ENCODE measurements around the gene SMCO3.
"Not testable (repeated sequence)": the region's sequence is repeated elsewhere in the genome, so short reads cannot be mapped to it uniquely, and the experiment has no call there.

Gene SMCO3

DNA sequence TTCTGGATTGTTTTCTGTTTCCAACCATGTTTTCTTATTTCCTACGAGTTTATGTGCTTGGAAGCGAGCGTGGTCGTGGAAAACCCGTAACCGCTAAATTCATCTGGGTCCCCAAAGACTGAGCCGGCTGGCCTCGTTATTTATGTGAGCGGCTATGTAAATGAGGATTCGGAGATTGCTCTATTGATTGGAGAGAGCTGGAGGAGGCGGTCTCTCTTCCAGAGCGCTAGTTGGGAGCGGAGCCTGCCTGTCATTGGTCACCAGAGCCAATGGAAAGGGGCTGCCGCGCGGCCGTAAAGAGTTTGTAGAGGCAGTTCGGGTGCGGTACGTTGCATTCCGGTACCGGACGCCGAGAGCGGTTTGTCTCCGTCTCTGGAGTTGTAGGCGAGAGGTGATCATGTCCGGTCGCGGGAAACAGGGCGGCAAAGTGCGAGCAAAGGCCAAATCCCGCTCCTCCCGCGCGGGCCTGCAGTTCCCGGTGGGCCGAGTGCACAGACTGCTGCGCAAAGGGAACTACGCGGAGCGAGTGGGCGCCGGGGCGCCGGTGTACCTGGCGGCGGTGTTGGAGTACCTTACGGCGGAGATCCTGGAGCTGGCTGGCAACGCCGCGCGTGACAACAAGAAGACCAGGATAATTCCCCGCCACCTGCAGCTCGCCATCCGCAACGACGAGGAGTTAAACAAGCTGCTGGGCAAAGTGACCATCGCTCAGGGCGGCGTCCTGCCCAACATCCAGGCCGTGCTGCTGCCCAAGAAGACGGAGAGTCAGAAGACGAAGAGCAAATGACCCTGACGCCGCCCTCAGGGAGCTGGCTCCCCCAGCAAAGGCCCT lies 39.7 kb downstream of the SMCO3 start:
- peak; percentile 81 to 84 for DNase-seq

DNA sequence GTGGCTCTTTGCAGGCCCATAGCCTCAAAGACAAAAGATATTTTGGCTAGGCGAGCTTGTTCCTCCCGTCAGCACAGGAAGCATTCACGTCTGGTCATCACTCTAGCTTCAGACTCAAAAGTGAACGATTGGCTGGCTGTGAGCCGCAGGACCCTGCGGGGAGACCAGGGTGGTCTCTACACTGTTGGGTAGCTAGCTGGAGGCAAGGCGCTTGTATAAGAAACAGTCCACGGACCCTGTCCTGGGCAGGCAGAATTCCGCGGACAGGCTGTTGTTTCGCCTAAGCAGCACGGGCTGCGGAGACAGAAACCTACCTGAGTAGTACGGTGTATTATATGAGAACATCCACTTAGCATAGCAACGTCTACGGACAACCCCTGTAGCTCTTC lies 40.3 kb downstream of the SMCO3 start:
- DNase-seq = no peak

DNA sequence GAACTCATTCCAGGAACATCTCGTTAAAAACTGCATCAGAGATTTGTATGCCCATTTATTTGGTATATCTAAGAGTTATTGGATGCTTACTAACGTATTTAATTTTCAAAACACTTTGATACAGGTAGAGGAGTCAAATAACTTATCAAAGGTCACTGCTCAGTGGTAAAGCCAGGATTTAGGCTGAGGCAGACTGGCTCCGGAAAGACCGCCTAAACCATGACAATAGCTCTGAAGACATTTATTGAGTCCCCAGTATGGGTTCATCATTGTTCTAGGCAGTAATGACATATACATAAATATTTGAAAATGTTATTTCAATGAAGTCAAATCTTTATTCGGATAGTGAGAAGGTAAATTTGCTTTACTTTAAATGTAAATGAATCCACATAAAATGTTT lies 41.0 kb downstream of the SMCO3 start:
- no peak for DNase-seq

DNA sequence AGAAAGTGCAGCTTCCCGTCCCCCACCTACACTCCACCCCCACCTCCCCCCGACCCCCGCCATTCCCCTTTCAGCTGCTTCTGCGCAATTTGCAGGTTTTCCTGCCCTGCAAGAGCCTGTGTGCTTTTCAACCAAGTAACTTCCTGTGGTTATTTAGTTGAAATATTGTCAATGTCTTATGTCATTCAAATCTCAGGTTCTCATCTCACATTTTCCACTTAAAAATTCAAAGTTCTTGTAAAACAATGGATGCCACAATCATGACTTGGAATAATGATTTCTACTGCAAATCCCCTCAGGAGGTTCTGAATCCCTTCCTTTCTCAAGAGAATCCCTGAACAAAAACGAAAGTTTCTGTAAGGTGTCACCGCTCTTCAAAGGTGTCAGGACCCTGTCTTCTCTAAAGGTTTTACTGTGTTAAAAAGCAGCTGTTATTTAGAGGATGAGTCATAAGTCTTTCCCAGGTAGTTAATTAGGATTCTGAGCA lies 42.3 kb downstream of the SMCO3 start:
- peak; percentile 29 to 39 for DNase-seq

DNA sequence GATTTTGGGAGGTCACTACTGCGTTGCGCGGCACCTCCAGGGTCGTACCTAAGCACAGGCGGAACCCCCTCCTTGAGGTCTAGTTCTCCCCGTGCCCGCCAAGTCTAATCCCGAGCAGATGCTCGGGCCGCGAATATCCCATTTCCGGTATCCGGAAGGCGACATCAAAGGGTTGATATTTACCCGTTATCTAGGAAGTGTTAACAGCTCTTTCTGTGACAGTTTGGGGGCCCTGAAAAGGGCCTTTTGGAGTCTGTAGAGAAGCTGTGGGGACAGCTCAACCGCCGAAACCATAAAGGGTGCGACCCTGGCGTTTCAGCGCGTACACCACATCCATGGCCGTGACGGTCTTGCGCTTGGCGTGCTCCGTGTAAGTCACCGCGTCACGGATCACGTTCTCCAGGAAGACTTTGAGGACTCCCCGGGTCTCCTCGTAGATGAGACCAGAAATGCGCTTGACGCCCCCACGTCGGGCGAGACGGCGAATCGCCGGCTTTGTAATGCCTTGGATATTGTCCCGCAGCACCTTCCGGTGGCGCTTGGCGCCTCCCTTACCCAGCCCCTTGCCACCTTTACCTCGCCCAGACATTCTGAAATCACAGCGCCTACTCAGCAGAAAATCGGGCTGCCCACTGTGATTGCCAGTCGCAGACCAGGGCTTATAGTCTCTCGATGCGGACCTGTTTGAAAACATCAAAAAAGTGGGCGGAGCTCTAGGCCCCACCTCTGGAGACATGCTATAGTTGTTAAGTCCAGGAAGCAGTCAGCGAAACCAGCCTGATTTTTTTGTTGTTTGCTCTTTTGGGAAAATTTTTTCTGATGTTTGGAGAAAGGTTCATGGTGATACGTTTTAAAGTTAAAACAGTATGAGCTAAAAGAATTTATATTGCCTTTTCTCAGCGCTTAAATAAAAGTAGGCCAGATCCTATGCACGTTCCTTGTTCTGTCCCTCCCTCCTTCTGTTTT lies 43.2 kb downstream of the SMCO3 start:
- DNase-seq = peak; percentile 92 to 94

DNA sequence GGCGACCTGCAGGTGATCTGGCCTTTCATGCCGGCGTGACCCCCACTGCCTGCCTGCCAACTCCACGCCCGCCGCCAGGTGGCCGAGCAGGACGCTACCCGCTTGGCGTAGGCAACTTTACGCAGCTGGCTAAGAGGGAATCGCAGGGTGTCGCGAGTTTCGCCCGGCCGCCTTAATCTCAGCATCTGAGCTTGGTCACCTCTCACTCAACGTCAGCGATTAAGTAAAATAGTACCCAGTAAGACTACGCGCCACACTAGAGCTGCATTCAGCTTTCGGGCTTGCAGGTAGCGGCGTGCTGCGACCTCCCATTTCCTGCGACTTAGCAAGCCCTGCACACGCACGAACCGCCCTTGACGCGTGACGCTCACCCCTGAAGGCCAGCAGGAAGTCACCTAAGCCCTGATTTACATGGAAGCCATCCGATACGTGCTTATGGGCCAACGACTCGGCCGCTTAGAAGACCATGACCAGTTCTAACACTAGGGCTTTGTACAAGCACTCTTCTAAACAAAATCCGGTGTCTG lies 44.0 kb downstream of the SMCO3 start:
- peak; percentile 82 to 83 for DNase-seq

DNA sequence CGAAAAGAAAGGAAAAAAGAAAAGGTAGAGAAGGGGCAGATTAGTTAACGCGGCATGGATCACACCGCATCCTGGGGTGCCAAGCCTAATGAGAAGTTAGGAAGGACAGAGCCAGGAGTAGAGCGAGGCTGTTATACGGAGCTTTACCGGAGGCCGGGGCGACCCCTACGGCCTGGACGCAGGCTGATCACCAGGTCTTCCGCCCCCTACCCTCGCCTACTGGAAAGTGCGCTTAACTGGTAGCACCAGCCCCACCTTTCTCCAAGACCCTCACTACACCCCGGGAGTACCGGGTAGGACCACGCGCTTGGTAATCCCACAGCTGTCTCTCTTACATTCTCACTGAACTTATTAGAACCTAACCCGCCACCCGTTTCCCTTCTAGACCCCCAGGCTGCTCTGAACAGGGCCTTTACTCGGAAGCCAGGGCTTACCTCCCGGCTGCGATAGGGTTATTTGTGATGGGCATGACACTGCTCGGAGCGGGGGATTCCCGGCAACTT lies 44.5 kb downstream of the SMCO3 start:
- no peak for DNase-seq

DNA sequence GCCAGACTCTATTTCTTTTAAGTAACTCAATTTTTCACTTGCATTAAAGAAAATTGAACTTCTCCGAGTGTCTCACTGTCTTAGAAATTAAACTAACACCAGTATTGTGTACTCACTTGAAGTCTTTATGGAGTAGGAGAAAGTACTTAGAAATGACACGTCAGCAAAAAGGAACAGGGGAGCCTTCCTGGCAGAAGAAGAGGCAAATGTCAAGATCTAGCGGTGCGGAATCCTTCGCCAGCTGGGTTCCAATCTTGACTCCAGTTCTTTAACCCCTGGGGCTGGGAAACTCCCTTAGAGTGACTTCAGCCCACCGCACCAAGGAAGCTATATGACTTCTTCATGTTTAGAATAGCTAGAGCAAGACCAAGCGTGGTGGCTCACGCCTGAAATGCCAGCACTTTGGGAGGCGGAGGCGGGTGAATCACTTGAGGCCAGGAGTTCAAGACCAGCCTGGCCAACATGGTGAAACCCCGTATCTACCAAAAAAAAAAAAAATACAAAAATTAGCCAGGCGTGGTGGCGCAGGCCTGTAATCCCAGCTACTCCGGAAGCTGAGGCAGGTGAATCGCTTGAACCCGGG lies 45.1 kb downstream of the SMCO3 start:
- DNase-seq = peak; percentile 18 to 21

DNA sequence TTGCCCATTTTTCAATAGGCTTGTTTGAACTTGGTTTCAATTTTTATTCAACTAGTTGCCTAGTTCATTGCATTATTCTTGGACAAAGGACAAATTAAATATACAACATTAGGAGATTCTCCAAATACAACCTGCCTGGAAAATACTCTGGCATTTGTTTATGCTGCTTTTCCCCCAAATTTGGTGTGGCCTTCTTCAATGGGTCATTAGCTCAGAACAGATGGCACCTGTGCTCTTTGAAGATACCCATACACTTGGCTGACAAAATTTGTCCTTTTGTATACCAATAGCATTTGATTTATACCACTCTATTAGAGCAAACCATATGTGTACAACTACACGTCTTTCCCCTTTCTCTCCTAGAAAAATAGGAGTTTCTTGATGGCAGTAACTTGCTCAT lies 46.4 kb downstream of the SMCO3 start:
- DNase-seq = no peak

DNA sequence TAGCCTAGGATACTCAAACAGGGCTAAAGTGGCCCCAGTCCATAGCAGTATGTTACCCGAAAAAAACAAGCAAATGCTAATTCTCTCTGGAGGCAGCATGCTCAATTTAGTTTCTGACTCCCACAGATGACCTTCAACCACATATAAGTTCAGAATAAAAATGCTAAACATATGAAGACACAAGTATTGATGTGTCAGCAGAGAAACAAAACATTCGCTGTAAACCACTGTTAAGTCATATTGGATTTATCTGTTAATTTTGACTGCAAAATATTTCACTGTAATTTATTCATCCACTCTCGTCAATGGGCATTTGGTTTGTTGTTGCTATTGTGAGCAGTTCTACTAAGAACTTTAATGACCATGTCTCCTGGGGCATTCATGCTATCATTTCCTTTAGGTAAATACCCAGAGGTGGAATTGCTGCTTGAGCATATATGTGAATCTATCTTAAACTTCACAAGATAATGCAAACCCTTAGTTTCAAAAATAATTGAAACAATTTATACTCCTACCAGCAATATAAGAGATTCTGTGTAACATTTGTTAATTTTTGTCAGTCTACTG lies 47.2 kb downstream of the SMCO3 start:
- no peak for DNase-seq

DNA sequence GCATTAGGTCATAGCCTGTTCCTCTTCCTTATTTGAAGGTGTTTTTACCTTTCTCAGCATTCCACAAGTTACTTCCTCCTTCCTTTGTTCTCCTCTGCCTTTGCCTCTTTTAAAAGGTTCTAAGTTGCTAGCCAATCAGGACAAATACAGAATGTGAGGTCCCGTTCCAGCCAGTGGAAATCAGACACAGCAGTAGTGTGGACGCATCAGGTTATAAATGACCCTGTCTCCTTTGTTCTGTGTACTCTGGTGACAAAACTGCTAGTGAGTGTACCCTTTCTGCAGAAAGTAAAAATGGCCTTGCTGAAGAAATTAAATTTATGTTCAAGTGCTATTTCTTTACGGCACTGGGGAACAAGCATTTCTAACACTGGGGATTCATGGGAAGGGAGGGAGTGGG lies 48.0 kb downstream of the SMCO3 start:
- DNase-seq = not testable (repeated sequence)

DNA sequence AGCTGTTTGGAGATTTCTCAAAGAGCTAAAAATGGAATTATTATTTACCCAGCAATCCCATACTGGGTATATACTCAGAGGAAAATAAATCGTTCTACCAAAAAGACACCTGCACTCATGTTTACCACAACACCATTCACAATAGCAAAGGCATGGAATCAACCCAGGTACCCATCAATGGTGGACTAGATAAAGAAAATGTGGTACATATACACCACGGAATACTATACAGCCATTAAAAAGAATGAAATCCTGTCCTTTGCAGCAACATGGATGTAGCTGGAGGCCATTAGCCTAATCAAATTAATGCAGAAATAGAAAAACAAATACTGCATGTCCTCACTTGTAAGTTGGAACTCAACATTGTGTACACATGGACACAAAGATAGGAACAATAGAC lies 48.6 kb downstream of the SMCO3 start:
- DNase-seq = no peak

DNA sequence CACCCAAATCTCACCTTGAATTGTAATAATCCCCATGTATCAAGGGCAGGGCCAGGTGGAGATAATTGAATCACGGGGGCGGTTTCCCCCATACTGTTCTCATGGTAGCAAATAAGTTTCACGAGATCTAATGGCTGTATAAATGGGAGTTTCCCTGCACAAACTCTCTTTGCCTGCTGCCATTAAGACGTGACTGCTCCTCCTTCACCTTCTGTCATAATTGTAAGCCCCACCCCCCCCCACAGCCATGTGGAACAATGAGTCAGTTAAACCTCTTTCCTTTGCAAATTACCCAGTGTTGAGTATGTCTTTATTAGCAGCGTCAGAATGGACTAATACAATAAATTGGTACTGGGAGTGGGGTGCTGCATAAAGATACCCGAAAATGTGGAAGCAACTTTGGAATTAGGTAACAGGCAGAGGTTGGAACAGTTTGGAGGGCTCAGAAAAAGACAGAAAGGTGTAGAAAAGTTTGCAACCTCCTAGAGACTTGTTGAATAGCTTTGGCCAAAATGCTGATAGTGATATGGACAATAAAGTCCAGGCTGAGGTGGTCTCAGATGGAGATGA lies 54.2 kb downstream of the SMCO3 start:
- not testable (repeated sequence) for DNase-seq

DNA sequence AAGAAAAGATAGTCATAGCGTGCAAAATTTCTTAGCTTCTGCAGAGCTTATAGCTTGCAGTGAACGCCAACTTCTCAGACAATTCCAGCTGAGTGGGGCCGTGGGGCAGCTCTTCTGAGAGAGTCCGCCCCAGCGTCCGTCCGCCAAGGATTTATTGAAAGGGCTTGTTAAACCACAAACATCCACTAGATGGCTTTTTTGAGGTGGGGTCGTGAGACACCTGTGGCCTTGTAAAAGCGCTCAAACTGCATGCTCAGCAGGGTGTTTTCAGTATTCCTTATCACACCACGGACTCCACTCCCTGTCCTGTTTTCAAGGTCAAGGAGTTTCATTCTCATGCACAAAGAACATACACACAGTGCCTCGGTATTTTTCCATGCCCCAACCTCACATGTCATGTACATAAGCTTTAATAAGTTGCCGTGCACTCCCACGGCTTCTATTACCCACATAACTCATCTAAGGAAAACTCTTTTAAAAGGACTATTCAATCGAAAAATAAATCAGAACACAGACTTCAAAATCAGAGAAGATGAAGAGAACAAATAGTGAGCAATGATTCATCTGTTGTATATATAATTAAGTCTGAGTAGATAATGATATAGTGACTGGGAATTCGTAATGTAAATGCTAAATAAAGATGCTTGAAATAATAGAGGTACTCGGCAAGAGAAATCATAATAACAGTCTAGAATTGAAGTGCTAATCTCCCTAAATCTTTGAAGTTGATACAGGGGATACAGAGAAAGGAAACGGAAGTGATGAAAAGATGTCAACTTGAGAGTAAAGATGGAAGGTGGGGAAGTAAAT lies 57.4 kb downstream of the SMCO3 start:
- no peak for DNase-seq

Measured in activated CD4-positive, alpha-beta T cell treated with anti-CD3 and anti-CD28 coated beads, Interleukin-2, amount 50 U/mL, for 4 hours (primary cell).